HepG2 (cell line): ENCODE data around the gene FPR3. TPM values are rescaled to one million over a fixed set of nuclear protein-coding genes. Genes with fewer than 3 reads are reported as not detected.

Experiments
- ATAC-seq: fragments of 200-7000 bp; cut with Tn5 transposase; 3 replicates; pipeline ENCODE4 v1.9.1; 2020; ENCODE audit warnings: mild to moderate bottlenecking, moderate library complexity
- BruUV-seq: library from RNA; stranded (reverse); fragments of 400-500 nt; replicated peaks from 2 replicates; lab custom pipeline; 2021; lab: Mats Ljungman, UMichigan
- CTCF ChIA-PET: fragments of 300-600 bp; formaldehyde crosslinking; extraction: SDS; loops from one replicate; lab custom pipeline; 2021; ENCODE audit warnings: low total read pairs, inconsistent platforms, low intra/inter-chr PET ratio; lab: Yijun Ruan, JAX
- POLR2A ChIA-PET: fragments of 350-600 bp; sonication (Branson Sonifier 250); formaldehyde crosslinking; loops from one replicate; lab custom pipeline; 2020; ENCODE audit warnings: antibody characterized with exemption, inconsistent platforms; lab: Yijun Ruan, JAX
- DNase-seq: peaks from one replicate; pipeline ENCODE4 v3.0.0-alpha.2; 2015; ENCODE audit warnings: low spot score
- FAIRE-seq: peaks from 3 replicates; lab custom pipeline; 2011; peaks lifted over from hg19 to GRCh38; lab: Jason Lieb, UNC
- H2AFZ ChIP-seq: one replicate; pipeline ENCODE4 v1.6.1; 2011; ENCODE audit warnings: low read length, inconsistent platforms
- H3K27ac ChIP-seq: fragments of 300-600 bp; 3 replicates; pipeline ENCODE4 v1.8.0; 2011; ENCODE audit warnings: mixed run types, mild to moderate bottlenecking, mixed read lengths, low read length, inconsistent platforms; ENCODE audit not compliant: insufficient read depth; ENCODE audit errors: extremely low read length
- H3K27me3 ChIP-seq, 2 experiments: fragments of 200-600 bp in 1 of 2; 2 replicates in 1 of 2; 3 replicates in 1 of 2; pipeline versions ENCODE4 v1.6.0 to v1.8.0; 2011; ENCODE audit warnings: low read length in 2 of 2, mild to moderate bottlenecking in 2 of 2, moderate library complexity in 2 of 2, inconsistent platforms in 1 of 2; ENCODE audit not compliant: insufficient read depth in 2 of 2, control insufficient read depth in 1 of 2
- H3K36me3 ChIP-seq, 2 experiments: fragments of 200-600 bp in 1 of 2; replicated peaks in 1 of 2; 2 replicates in 1 of 2; 3 replicates in 1 of 2; pipeline versions ENCODE4 v1.5.1 to v1.8.0; 2011; ENCODE audit warnings: low read length in 2 of 2, inconsistent platforms in 1 of 2; ENCODE audit not compliant: insufficient read depth in 2 of 2, control insufficient read depth in 1 of 2
- H3K4me1 ChIP-seq: 2 replicates; pipeline ENCODE4 v1.5.1; 2012; ENCODE audit warnings: low read length, inconsistent platforms; ENCODE audit not compliant: insufficient read depth
- H3K4me2 ChIP-seq: 2 replicates; pipeline ENCODE4 v1.6.0; 2011; ENCODE audit warnings: low read depth, low read length, inconsistent platforms
- H3K4me3 ChIP-seq, 3 experiments: fragments of 200-600 bp in 1 of 3; sonication (generic), shearing (Covaris generic) in 1 of 3; replicated peaks in 1 of 3; 2 replicates each; pipeline ENCODE4 v1.5.1; 2011 to 2016; ENCODE audit warnings: low read length in 3 of 3, inconsistent platforms in 2 of 3, low read depth in 2 of 3, mild to moderate bottlenecking in 2 of 3, control low read depth in 1 of 3, mixed read lengths in 1 of 3; ENCODE audit not compliant: insufficient read depth in 1 of 3
- H3K79me2 ChIP-seq: one replicate; pipeline ENCODE4 v1.6.1; 2011; ENCODE audit warnings: low read length, inconsistent platforms; ENCODE audit not compliant: insufficient read depth
- H3K9ac ChIP-seq: 2 replicates; pipeline ENCODE4 v1.6.0; 2011; ENCODE audit warnings: mild to moderate bottlenecking, low read depth, low read length, inconsistent platforms; ENCODE audit not compliant: insufficient read depth
- H3K9me3 ChIP-seq: 2 replicates; pipeline ENCODE4 v1.5.1; 2012; ENCODE audit warnings: mild to moderate bottlenecking, low read length
- H4K20me1 ChIP-seq: 2 replicates; pipeline ENCODE4 v1.6.0; 2011; ENCODE audit warnings: inconsistent platforms, mild to moderate bottlenecking, low read length, moderate library complexity; ENCODE audit not compliant: insufficient read depth
- HNRNPLL ChIP-seq: fragments of 200-400 bp; formaldehyde crosslinking; IDR thresholded peaks from 2 replicates; pipeline ENCODE4 v1.6.1; 2017; ENCODE audit warnings: mild to moderate bottlenecking, low read depth, low read length; ENCODE audit not compliant: poor library complexity, severe bottlenecking
- KAT2B ChIP-seq: fragments of 150-350 bp; IDR thresholded peaks from 2 replicates; pipeline ENCODE4 v1.6.1; 2014; ENCODE audit warnings: low read depth, low read length, borderline replicate concordance
- MEIS1 ChIP-seq: sonication (generic); formaldehyde crosslinking; IDR thresholded peaks from 2 replicates; pipeline ENCODE4 v1.9.0; 2021; ENCODE audit warnings: mild to moderate bottlenecking, missing genetic modification reagents, moderate library complexity, borderline replicate concordance
- NCOR1 ChIP-seq: fragments of 200-600 bp; sonication (generic); IDR thresholded peaks from 2 replicates; pipeline ENCODE4 v1.7.0; 2017; ENCODE audit warnings: antibody characterized with exemption, low read length, borderline replicate concordance
- NR2C2 ChIP-seq: sonication (generic); formaldehyde crosslinking; IDR thresholded peaks from 2 replicates; pipeline ENCODE4 v1.4.0; 2020; ENCODE audit warnings: missing genetic modification reagents, mild to moderate bottlenecking, moderate library complexity, borderline replicate concordance
- RORA ChIP-seq: sonication (generic); formaldehyde crosslinking; IDR thresholded peaks from 2 replicates; pipeline ENCODE4 v1.5.0; 2020; ENCODE audit warnings: mild to moderate bottlenecking, missing genetic modification reagents, moderate library complexity
- SMAD9 ChIP-seq: sonication (generic); formaldehyde crosslinking; IDR thresholded peaks from 2 replicates; pipeline ENCODE4 v1.5.1; 2020; ENCODE audit warnings: mild to moderate bottlenecking, missing genetic modification reagents
- TRIM24 ChIP-seq: sonication (generic); formaldehyde crosslinking; IDR thresholded peaks from 2 replicates; pipeline ENCODE4 v1.8.0; 2022; ENCODE audit warnings: mild to moderate bottlenecking, missing genetic modification reagents
- ZNF430 ChIP-seq: sonication (generic); formaldehyde crosslinking; IDR thresholded peaks from 2 replicates; pipeline ENCODE4 v1.9.0; 2021; ENCODE audit warnings: mild to moderate bottlenecking, missing genetic modification reagents
- ZNF577 ChIP-seq: sonication (generic); formaldehyde crosslinking; IDR thresholded peaks from 2 replicates; pipeline ENCODE4 v1.4.0; 2020; ENCODE audit warnings: mild to moderate bottlenecking, low read depth, missing genetic modification reagents, borderline replicate concordance
- ZNF891 ChIP-seq: sonication (generic); formaldehyde crosslinking; IDR thresholded peaks from 2 replicates; pipeline ENCODE4 v1.5.0; 2020; ENCODE audit warnings: mild to moderate bottlenecking, missing genetic modification reagents
- WGBS: methylation state at CpG from one replicate; pipeline ENCODE4 v1.1.6; 2017; ENCODE audit warnings: low lambda C conversion rate; 5-methylcytosine and 5-hydroxymethylcytosine counted together
- in situ Hi-C: cut with HindIII; loops from 2 replicates; pipeline ENCODE4 v1.10.0; 2017; ENCODE audit warnings: low pct_unique_long_range_greater_than_20kb; ENCODE audit not compliant: extremely low pct_ligation_motif_present
- intact Hi-C: fragments of 100-400 bp; cut with micrococcal nuclease; formaldehyde crosslinking; loops from one replicate; pipeline ENCODE4 v1.10.0; 2022; ENCODE audit not compliant: unreplicated experiment
- polyA plus RNA-seq, 8 experiments: library from polyadenylated mRNA; depleted of rRNA in 3 of 8; stranded (reverse) in 7 of 8; unstranded in 1 of 8; fragments of >200 nt; fragmentation: Illumina TruSeq in 4 of 8; extraction: Trizol in 4 of 8; gene quantifications; 2 replicates each; pipeline versions ENCODE4 v1.2.1 to v1.2.3, GENCODE V29; 2011 to 2016; ENCODE audit warnings: low read depth in 4 of 8, missing spikeins in 1 of 8, mixed read lengths in 1 of 8; ENCODE audit not compliant: insufficient read depth in 1 of 8
- total RNA-seq, 5 experiments: library from RNA; depleted of rRNA; stranded (reverse); fragments of >200 nt; fragmentation: Illumina TruSeq; extraction: Trizol; gene quantifications; 2 replicates each; pipeline ENCODE4 v1.2.3, GENCODE V29; 2016; ENCODE audit warnings: low read depth in 1 of 5
- TF ChIP-seq, protein P1 (sequence below): sonication (generic); formaldehyde crosslinking; IDR thresholded peaks from one replicate; pipeline ENCODE4 v1.5.1; 2020; ENCODE audit warnings: mild to moderate bottlenecking, missing genetic modification reagents; ENCODE audit errors: not compliant biosample characterization
- TF ChIP-seq, protein P2 (sequence below): sonication (generic); formaldehyde crosslinking; IDR thresholded peaks from 2 replicates; pipeline ENCODE4 v1.4.0; 2020; ENCODE audit warnings: mild to moderate bottlenecking, missing genetic modification reagents

The FPR3 gene
- total and polyA plus RNA-seq, 2 of the 13 experiments (the other 11 are each of a cell fraction or from before 2014, with no cell fraction given): not detected

DNA sequence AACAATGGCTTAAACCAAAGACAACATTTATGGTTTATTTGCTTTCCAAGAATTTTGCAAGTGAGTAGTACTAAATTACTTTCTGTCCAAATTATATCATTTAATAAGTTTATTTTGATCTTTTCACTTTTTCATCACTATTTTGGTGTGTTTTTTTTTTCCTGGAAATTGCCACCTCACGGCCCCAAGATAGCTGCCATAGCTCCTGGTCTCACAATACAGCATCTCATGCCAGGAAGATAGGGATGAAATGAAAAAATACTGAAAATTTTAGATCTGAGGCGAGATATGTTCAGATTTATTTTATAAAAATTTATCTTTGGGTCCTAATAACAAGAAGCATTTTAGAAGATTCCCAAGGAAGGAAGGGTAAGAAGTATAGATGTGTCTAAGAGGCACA lies 6.9 kb upstream of the FPR3 start:
- Histone ChIP-seq H3K4me2 (no peak overlapping the region), H3K79me2 (no peaks in the 10 kb centered on the region), H3K4me1 (no peaks in the 10 kb centered on the region), H3K9me3 (peaks cover 3% of the 10 kb centered on the region; the same call in 1 of the 2 replicates), H3K27me3 (no peaks in the 10 kb centered on the region), H4K20me1 (no peaks in the 10 kb centered on the region), H3K27ac (no peak overlapping the region), H3K4me3 (no peak overlapping the region), H3K9ac (no peak overlapping the region), H2AFZ (no peak overlapping the region), H3K36me3 (no peaks in the 10 kb centered on the region)
- CTCF ChIA-PET: no interaction called here
- TF ChIP-seq ZNF891 (no peak), ZNF430 (CRISPR knock-in tag) (no peak), KAT2B (no peak), RORA (no peak), SMAD9 (CRISPR knock-in tag) (no peak), MEIS1 (CRISPR knock-in tag) (no peak), HNRNPLL (no peak), NR2C2 (CRISPR knock-in tag) (no peak), ZNF577 (CRISPR knock-in tag) (no peak), NCOR1 (no peak), TRIM24 (CRISPR knock-in tag) (no peak)
- TF ChIP-seq, protein P1, sequence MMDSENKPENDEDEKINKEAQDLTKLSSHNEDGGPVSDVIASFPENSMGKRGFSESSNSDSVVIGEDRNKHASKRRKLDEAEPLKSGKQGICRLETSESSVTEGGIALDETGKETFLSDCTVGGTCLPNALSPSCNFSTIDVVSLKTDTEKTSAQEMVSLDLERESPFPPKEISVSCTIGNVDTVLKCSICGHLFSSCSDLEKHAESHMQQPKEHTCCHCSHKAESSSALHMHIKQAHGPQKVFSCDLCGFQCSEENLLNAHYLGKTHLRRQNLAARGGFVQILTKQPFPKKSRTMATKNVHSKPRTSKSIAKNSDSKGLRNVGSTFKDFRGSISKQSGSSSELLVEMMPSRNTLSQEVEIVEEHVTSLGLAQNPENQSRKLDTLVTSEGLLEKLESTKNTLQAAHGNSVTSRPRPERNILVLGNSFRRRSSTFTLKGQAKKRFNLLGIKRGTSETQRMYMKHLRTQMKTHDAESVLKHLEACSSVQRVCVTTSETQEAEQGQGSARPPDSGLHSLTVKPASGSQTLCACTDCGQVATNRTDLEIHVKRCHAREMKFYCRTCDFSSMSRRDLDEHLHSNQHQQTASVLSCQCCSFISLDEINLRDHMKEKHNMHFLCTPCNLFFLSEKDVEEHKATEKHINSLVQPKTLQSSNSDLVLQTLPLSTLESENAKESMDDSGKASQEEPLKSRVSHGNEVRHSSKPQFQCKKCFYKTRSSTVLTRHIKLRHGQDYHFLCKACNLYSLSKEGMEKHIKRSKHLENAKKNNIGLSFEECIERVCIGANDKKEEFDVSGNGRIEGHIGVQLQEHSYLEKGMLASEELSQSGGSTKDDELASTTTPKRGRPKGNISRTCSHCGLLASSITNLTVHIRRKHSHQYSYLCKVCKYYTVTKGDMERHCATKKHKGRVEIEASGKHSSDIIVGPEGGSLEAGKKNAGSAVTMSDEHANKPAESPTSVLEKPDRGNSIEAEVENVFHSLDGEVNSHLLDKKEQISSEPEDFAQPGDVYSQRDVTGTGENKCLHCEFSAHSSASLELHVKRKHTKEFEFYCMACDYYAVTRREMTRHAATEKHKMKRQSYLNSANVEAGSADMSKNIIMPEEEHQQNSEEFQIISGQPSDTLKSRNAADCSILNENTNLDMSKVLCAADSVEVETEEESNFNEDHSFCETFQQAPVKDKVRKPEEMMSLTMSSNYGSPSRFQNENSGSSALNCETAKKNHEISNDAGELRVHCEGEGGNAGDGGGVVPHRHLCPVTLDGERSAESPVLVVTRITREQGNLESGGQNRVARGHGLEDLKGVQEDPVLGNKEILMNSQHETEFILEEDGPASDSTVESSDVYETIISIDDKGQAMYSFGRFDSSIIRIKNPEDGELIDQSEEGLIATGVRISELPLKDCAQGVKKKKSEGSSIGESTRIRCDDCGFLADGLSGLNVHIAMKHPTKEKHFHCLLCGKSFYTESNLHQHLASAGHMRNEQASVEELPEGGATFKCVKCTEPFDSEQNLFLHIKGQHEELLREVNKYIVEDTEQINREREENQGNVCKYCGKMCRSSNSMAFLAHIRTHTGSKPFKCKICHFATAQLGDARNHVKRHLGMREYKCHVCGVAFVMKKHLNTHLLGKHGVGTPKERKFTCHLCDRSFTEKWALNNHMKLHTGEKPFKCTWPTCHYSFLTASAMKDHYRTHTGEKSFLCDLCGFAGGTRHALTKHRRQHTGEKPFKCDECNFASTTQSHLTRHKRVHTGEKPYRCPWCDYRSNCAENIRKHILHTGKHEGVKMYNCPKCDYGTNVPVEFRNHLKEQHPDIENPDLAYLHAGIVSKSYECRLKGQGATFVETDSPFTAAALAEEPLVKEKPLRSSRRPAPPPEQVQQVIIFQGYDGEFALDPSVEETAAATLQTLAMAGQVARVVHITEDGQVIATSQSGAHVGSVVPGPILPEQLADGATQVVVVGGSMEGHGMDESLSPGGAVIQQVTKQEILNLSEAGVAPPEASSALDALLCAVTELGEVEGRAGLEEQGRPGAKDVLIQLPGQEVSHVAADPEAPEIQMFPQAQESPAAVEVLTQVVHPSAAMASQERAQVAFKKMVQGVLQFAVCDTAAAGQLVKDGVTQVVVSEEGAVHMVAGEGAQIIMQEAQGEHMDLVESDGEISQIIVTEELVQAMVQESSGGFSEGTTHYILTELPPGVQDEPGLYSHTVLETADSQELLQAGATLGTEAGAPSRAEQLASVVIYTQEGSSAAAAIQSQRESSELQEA (CRISPR knock-in tag): no peak
- TF ChIP-seq, protein P2, sequence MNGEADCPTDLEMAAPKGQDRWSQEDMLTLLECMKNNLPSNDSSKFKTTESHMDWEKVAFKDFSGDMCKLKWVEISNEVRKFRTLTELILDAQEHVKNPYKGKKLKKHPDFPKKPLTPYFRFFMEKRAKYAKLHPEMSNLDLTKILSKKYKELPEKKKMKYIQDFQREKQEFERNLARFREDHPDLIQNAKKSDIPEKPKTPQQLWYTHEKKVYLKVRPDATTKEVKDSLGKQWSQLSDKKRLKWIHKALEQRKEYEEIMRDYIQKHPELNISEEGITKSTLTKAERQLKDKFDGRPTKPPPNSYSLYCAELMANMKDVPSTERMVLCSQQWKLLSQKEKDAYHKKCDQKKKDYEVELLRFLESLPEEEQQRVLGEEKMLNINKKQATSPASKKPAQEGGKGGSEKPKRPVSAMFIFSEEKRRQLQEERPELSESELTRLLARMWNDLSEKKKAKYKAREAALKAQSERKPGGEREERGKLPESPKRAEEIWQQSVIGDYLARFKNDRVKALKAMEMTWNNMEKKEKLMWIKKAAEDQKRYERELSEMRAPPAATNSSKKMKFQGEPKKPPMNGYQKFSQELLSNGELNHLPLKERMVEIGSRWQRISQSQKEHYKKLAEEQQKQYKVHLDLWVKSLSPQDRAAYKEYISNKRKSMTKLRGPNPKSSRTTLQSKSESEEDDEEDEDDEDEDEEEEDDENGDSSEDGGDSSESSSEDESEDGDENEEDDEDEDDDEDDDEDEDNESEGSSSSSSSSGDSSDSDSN: no peak
- POLR2A ChIA-PET: no interaction called here
- ATAC-seq (no peak), DNase-seq (no peak), FAIRE-seq (no peak)
- WGBS: 0% methylated on average over 2 of the region's 2 CpGs
- no TSS peak for BruUV-seq
- in situ Hi-C loops (no loop called here), intact Hi-C loops (no loop called here)
